ENCODE results near the gene KBTBD12. TPM values are rescaled to one million over a fixed set of nuclear protein-coding genes. Genes with fewer than 3 reads are reported as not detected.

The KBTBD12 gene
- polyA plus RNA-seq, 2 of the 4 experiments (the other 2 are of a cell fraction): not detected

DNA sequence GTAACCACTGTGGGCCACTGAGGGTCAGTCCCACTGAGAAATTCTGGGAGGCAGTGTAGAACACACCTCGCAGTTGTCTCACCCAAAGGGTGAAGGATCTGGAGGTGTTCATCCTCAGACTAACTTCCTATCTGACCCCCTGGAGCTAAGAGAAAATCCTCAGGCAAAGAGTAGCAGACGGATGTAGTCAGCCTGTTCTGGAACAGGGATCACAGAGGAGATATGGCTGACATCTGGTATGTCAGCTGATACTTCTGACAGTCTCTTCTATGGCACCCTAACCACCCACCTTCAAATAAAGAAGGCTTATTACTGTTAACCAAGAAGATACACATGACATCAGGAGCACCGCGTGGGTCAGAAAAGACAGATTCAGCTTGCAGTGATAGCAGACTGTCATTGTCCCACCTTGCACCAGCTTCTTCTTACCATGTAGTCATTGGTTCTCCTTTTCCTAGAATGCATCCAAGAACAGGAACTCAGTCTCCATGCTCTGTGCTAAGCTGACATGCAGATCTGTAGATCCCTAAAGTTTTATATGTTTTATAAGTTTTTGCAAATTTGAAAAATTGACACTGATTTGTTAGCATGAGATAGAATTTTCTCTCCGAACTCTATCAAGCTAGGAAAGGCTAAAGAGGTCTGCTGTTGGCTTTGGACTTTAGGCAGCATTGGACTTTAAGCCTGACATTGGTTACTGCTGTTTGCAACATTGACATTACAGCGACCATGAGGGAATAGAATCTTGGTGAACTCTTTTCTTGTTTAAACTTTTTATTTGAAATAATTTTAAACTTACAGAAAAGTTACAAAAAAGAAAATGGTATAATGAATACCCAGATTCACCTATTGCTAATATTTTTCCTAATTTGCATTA, 60.4 kb downstream of the KBTBD12 start:
- Histone ChIP-seq H3K4me2 (no peak overlapping the region), H3K9me3 (no peaks in the 10 kb centered on the region), H3K4me1 (no peaks in the 10 kb centered on the region), H3K27ac (no peak overlapping the region), H3K4me3 (no peak overlapping the region)
- WGBS (ENCODE audit: missing lambda C conversion rate): 58% methylated on average over 6 of the region's 6 CpGs
- POLR2A ChIA-PET: no interaction called here
- TF ChIP-seq JUNB (IDR thresholded peaks at IDR 0.05) (no peak), POLR2A (IDR thresholded peaks at IDR 0.05; ENCODE audit: low read length) (no peak), MAZ (IDR thresholded peaks at IDR 0.05; ENCODE audit: borderline replicate concordance, low read depth, low read length) (no peak), NFE2L2 (conservative IDR thresholded peaks at IDR 0.05; ENCODE audit: low read length) (no peak), NR3C1 (IDR thresholded peaks at IDR 0.05) (no peak), ZFP36 (IDR thresholded peaks at IDR 0.05; ENCODE audit: borderline replicate concordance, partially characterized antibody) (no peak), MYC (IDR thresholded peaks at IDR 0.05; ENCODE audit: borderline replicate concordance, low read length) (no peak), HOXB5 (CRISPR knock-in tag; IDR thresholded peaks at IDR 0.05) (no peak), PHF8 (IDR thresholded peaks at IDR 0.05; ENCODE audit: borderline replicate concordance, low read depth) (no peak), HOXA7 (CRISPR knock-in tag; IDR thresholded peaks at IDR 0.05) (no peak), KDM1A (IDR thresholded peaks at IDR 0.05; ENCODE audit: low read depth) (no peak)
- TF ChIP-seq, protein P1, sequence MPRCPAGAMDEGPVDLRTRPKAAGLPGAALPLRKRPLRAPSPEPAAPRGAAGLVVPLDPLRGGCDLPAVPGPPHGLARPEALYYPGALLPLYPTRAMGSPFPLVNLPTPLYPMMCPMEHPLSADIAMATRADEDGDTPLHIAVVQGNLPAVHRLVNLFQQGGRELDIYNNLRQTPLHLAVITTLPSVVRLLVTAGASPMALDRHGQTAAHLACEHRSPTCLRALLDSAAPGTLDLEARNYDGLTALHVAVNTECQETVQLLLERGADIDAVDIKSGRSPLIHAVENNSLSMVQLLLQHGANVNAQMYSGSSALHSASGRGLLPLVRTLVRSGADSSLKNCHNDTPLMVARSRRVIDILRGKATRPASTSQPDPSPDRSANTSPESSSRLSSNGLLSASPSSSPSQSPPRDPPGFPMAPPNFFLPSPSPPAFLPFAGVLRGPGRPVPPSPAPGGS (IDR thresholded peaks at IDR 0.05): no peak
- TF ChIP-seq, protein P2, sequence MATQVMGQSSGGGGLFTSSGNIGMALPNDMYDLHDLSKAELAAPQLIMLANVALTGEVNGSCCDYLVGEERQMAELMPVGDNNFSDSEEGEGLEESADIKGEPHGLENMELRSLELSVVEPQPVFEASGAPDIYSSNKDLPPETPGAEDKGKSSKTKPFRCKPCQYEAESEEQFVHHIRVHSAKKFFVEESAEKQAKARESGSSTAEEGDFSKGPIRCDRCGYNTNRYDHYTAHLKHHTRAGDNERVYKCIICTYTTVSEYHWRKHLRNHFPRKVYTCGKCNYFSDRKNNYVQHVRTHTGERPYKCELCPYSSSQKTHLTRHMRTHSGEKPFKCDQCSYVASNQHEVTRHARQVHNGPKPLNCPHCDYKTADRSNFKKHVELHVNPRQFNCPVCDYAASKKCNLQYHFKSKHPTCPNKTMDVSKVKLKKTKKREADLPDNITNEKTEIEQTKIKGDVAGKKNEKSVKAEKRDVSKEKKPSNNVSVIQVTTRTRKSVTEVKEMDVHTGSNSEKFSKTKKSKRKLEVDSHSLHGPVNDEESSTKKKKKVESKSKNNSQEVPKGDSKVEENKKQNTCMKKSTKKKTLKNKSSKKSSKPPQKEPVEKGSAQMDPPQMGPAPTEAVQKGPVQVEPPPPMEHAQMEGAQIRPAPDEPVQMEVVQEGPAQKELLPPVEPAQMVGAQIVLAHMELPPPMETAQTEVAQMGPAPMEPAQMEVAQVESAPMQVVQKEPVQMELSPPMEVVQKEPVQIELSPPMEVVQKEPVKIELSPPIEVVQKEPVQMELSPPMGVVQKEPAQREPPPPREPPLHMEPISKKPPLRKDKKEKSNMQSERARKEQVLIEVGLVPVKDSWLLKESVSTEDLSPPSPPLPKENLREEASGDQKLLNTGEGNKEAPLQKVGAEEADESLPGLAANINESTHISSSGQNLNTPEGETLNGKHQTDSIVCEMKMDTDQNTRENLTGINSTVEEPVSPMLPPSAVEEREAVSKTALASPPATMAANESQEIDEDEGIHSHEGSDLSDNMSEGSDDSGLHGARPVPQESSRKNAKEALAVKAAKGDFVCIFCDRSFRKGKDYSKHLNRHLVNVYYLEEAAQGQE (IDR thresholded peaks at IDR 0.05): no peak
- TF ChIP-seq, protein P3, sequence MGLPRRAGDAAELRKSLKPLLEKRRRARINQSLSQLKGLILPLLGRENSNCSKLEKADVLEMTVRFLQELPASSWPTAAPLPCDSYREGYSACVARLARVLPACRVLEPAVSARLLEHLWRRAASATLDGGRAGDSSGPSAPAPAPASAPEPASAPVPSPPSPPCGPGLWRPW (IDR thresholded peaks at IDR 0.05): no peak
- TF ChIP-seq, protein P4, sequence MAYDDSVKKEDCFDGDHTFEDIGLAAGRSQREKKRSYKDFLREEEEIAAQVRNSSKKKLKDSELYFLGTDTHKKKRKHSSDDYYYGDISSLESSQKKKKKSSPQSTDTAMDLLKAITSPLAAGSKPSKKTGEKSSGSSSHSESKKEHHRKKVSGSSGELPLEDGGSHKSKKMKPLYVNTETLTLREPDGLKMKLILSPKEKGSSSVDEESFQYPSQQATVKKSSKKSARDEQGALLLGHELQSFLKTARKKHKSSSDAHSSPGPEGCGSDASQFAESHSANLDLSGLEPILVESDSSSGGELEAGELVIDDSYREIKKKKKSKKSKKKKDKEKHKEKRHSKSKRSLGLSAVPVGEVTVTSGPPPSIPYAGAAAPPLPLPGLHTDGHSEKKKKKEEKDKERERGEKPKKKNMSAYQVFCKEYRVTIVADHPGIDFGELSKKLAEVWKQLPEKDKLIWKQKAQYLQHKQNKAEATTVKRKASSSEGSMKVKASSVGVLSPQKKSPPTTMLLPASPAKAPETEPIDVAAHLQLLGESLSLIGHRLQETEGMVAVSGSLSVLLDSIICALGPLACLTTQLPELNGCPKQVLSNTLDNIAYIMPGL (CRISPR knock-in tag; IDR thresholded peaks at IDR 0.05; ENCODE audit: borderline replicate concordance): no peak
- TF ChIP-seq, protein P5, sequence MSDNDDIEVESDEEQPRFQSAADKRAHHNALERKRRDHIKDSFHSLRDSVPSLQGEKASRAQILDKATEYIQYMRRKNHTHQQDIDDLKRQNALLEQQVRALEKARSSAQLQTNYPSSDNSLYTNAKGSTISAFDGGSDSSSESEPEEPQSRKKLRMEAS (IDR thresholded peaks at IDR 0.05): no peak
- DNase-seq (ENCODE audit: low read depth in 1 of 2, low spot score in 1 of 2) (no peak), FAIRE-seq (no peak), ATAC-seq (no peak)
- CTCF ChIA-PET: interaction anchor here (1.1 to 3.0 kb wide), 5 partner anchors 10 to 323 kb away, joined by 3 to 10 read pairs (median 5); no protein-coding TSS in a partner anchor

DNA sequence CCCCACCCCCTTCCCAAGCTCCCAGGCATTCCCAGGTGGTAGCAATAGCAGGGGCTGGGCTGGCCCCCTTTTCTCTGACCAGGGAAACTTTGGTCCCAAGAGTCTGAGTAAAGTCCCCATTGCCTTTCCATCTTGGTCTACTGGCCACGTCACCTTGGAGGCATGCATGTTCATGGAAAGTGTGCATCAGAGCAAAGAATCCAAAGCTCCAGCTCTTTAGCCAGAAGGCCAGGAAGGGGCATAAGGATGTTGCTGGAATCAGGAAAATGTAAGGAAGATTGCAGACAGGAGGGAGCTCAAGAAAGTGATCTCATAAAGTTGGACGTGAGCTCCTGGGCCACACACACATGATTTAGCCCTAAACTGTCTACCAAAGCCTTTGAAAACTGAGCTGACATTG, 63.6 kb downstream of the KBTBD12 start:
- CTCF ChIA-PET: interaction anchor here (1.3 kb wide), 1 partner anchor 326 kb away, joined by 3 read pairs; no protein-coding TSS in a partner anchor
- WGBS (ENCODE audit: missing lambda C conversion rate): 49% methylated on average over 2 of the region's 2 CpGs
- POLR2A ChIA-PET: no interaction called here
- TF ChIP-seq PHF8 (IDR thresholded peaks at IDR 0.05; ENCODE audit: borderline replicate concordance, low read depth): no peak
- no peak for TF ChIP-seq HOXB13 (CRISPR knock-in tag; IDR thresholded peaks at IDR 0.05; ENCODE audit: low read depth)
- TF ChIP-seq FOSB (CRISPR knock-in tag; IDR thresholded peaks at IDR 0.05): no peak
- no peak for TF ChIP-seq NFE2L2 (conservative IDR thresholded peaks at IDR 0.05; ENCODE audit: low read length)
- TF ChIP-seq RFX5 (IDR thresholded peaks at IDR 0.05): no peak
- no peak for TF ChIP-seq CBX2 (IDR thresholded peaks at IDR 0.05; ENCODE audit: borderline replicate concordance, low read depth)
- TF ChIP-seq, protein P6, sequence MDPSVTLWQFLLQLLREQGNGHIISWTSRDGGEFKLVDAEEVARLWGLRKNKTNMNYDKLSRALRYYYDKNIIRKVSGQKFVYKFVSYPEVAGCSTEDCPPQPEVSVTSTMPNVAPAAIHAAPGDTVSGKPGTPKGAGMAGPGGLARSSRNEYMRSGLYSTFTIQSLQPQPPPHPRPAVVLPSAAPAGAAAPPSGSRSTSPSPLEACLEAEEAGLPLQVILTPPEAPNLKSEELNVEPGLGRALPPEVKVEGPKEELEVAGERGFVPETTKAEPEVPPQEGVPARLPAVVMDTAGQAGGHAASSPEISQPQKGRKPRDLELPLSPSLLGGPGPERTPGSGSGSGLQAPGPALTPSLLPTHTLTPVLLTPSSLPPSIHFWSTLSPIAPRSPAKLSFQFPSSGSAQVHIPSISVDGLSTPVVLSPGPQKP (IDR thresholded peaks at IDR 0.05; ENCODE audit: low read depth, low read length): no peak
- no peak for TF ChIP-seq FOXS1 (CRISPR knock-in tag; IDR thresholded peaks at IDR 0.05)
- TF ChIP-seq NPAS2 (CRISPR knock-in tag; IDR thresholded peaks at IDR 0.05; ENCODE audit: borderline replicate concordance): no peak
- no peak for TF ChIP-seq GATA3 (IDR thresholded peaks at IDR 0.05; ENCODE audit: borderline replicate concordance)
- no peak for TF ChIP-seq FOSL2 (IDR thresholded peaks at IDR 0.05)
- TF ChIP-seq FOSL2 (CRISPR knock-in tag; IDR thresholded peaks at IDR 0.05): no peak
- no peak for TF ChIP-seq EHMT2 (IDR thresholded peaks at IDR 0.05; ENCODE audit: low read depth)
- TF ChIP-seq HOXB5 (CRISPR knock-in tag; IDR thresholded peaks at IDR 0.05): no peak
- TF ChIP-seq MAZ (IDR thresholded peaks at IDR 0.05; ENCODE audit: borderline replicate concordance, low read depth, low read length): no peak
- TF ChIP-seq ZFP36 (IDR thresholded peaks at IDR 0.05; ENCODE audit: borderline replicate concordance, partially characterized antibody): no peak
- TF ChIP-seq CHD2 (IDR thresholded peaks at IDR 0.05; ENCODE audit: low read length, partially characterized antibody): no peak
- TF ChIP-seq JUNB (IDR thresholded peaks at IDR 0.05): no peak
- Histone ChIP-seq H3K4me3 (no peak overlapping the region), H3K27ac (no peak overlapping the region), H3K9me3 (peaks cover 5% of the 10 kb centered on the region; the same call in 1 of the 3 replicates), H3K4me1 (no peaks in the 10 kb centered on the region), H3K4me2 (no peak overlapping the region)
- no peak for FAIRE-seq
- no peak for DNase-seq (ENCODE audit: low read depth in 1 of 2, low spot score in 1 of 2)
- no peak for ATAC-seq

Data from A549 (cell line).